Right atrium auricular region (tissue), 2 donors: ENCODE results near the gene GPR25. TPM values are rescaled to one million over a fixed set of nuclear protein-coding genes. Genes with fewer than 3 reads are reported as not detected.

Source experiments
- DNase-seq: peaks from one replicate; pipeline ENCODE4 v3.0.0-alpha.2; 2019; ENCODE audit warnings: low spot score
- H3K27ac ChIP-seq, 2 donors: fragments of 200-600 bp; sonication (generic); 1 replicate in 1 of 2; 2 replicates in 1 of 2; pipeline ENCODE4 v1.5.1; 2016 to 2019
- H3K27me3 ChIP-seq, 2 donors: fragments of 200-600 bp; sonication (generic); one replicate each; pipeline versions ENCODE4 v1.5.1 to v1.6.0; 2017 to 2019
- H3K36me3 ChIP-seq: fragments of 200-600 bp; sonication (generic); one replicate; pipeline ENCODE4 v1.5.1; 2016
- H3K4me1 ChIP-seq, 2 donors: fragments of 200-600 bp; sonication (generic); one replicate each; pipeline versions ENCODE4 v1.5.1 to v1.6.0; 2017 to 2019
- H3K4me3 ChIP-seq, 2 donors: fragments of 200-600 bp; sonication (generic); 1 replicate in 1 of 2; 2 replicates in 1 of 2; pipeline ENCODE4 v1.5.1; 2017 to 2019; ENCODE audit warnings: mild to moderate bottlenecking in 1 of 2, moderate library complexity in 1 of 2
- H3K9me3 ChIP-seq, 2 donors: fragments of 200-600 bp; sonication (generic); one replicate each; pipeline ENCODE4 v1.5.1; 2019
- CTCF ChIP-seq, 2 donors: fragments of 200-600 bp; sonication (generic); IDR thresholded peaks; one replicate each; pipeline ENCODE4 v1.5.1; 2019; ENCODE audit warnings: antibody characterized with exemption in 2 of 2
- total RNA-seq, 2 donors: library from RNA; depleted of rRNA; stranded (reverse); fragments of >200 nt; gene quantifications; one replicate each; pipeline ENCODE4 v1.1.0, GENCODE V29; 2016

Gene GPR25
- total RNA-seq, 2 donors from 2014 or later = not detected

- H3K4me3 ChIP-seq = no peak overlapping the region
- H3K27me3 ChIP-seq = no peaks in the 10 kb centered on the region
- no peaks in the 10 kb centered on the region for H3K9me3 ChIP-seq
- H3K27ac ChIP-seq = no peak overlapping the region
- no peak for DNase-seq
- H3K36me3 ChIP-seq = peaks cover 46% of the 10 kb centered on the region
- peaks cover 0 to 11% of the 10 kb centered on the region in 2 donors for H3K4me1 ChIP-seq
- TF ChIP-seq CTCF (IDR thresholded peaks at IDR 0.05) = no peak
Observed at GRCh38 chr1:200856716-200857357, 15.9 kb upstream of the GPR25 start.

GRCh38 chr1:200857804-200858203 lies 15.0 kb upstream of the GPR25 start:
- H3K27ac ChIP-seq = no peak overlapping the region
- no peak for DNase-seq
- H3K4me3 ChIP-seq = no peak overlapping the region
- H3K27me3 ChIP-seq = no peaks in the 10 kb centered on the region
- peaks cover 0 to 11% of the 10 kb centered on the region in 2 donors for H3K4me1 ChIP-seq
- H3K36me3 ChIP-seq = peaks cover 42% of the 10 kb centered on the region
- TF ChIP-seq CTCF (IDR thresholded peaks at IDR 0.05) = no peak
- no peaks in the 10 kb centered on the region for H3K9me3 ChIP-seq

- Histone ChIP-seq H3K36me3 (peaks cover 18% of the 10 kb centered on the region), H3K27me3 (no peaks in the 10 kb centered on the region), H3K4me3 (no peak overlapping the region), H3K27ac (no peak overlapping the region), H3K4me1 (peaks cover 0 to 10% of the 10 kb centered on the region in 2 donors), H3K9me3 (no peaks in the 10 kb centered on the region)
- DNase-seq = no peak
- TF ChIP-seq CTCF (IDR thresholded peaks at IDR 0.05) = no peak
Observed at GRCh38 chr1:200861937-200862647, 10.7 kb upstream of the GPR25 start.

- Histone ChIP-seq H3K4me3 (no peak overlapping the region), H3K27ac (no peak overlapping the region), H3K9me3 (no peaks in the 10 kb centered on the region), H3K4me1 (peaks cover 0 to 11% of the 10 kb centered on the region in 2 donors), H3K27me3 (no peaks in the 10 kb centered on the region), H3K36me3 (peaks cover 10% of the 10 kb centered on the region)
- no peak for TF ChIP-seq CTCF (IDR thresholded peaks at IDR 0.05)
- DNase-seq = no peak
Observed at GRCh38 chr1:200862713-200863415, 9.9 kb upstream of the GPR25 start.

GRCh38 chr1:200866116-200866515 lies 6.7 kb upstream of the GPR25 start:
- no peak for DNase-seq
- Histone ChIP-seq H3K9me3 (no peaks in the 10 kb centered on the region), H3K4me1 (peaks cover 0 to 11% of the 10 kb centered on the region in 2 donors), H3K36me3 (peaks cover 9% of the 10 kb centered on the region), H3K4me3 (no peak overlapping the region), H3K27ac (no peak overlapping the region), H3K27me3 (no peaks in the 10 kb centered on the region)
- no peak for TF ChIP-seq CTCF (IDR thresholded peaks at IDR 0.05)
